HepG2 (cell line): ENCODE data around the gene DCAF4L1. TPM values are rescaled to one million over a fixed set of nuclear protein-coding genes. Genes with fewer than 3 reads are reported as not detected.

ENCODE experiments used
- ATAC-seq: fragments of 200-7000 bp; cut with Tn5 transposase; 3 replicates; pipeline ENCODE4 v1.9.1; 2020; ENCODE audit warnings: mild to moderate bottlenecking, moderate library complexity
- BruUV-seq: library from RNA; stranded (reverse); fragments of 400-500 nt; replicated peaks from 2 replicates; lab custom pipeline; 2021; lab: Mats Ljungman, UMichigan
- CTCF ChIA-PET: fragments of 300-600 bp; formaldehyde crosslinking; extraction: SDS; loops from one replicate; lab custom pipeline; 2021; ENCODE audit warnings: low total read pairs, inconsistent platforms, low intra/inter-chr PET ratio; lab: Yijun Ruan, JAX
- POLR2A ChIA-PET: fragments of 350-600 bp; sonication (Branson Sonifier 250); formaldehyde crosslinking; loops from one replicate; lab custom pipeline; 2020; ENCODE audit warnings: antibody characterized with exemption, inconsistent platforms; lab: Yijun Ruan, JAX
- DNase-seq: peaks from one replicate; pipeline ENCODE4 v3.0.0-alpha.2; 2015; ENCODE audit warnings: low spot score
- FAIRE-seq: peaks from 3 replicates; lab custom pipeline; 2011; peaks lifted over from hg19 to GRCh38; lab: Jason Lieb, UNC
- H2AFZ ChIP-seq: one replicate; pipeline ENCODE4 v1.6.1; 2011; ENCODE audit warnings: low read length, inconsistent platforms
- H3K27ac ChIP-seq: fragments of 300-600 bp; 3 replicates; pipeline ENCODE4 v1.8.0; 2011; ENCODE audit warnings: mixed run types, mild to moderate bottlenecking, mixed read lengths, low read length, inconsistent platforms; ENCODE audit not compliant: insufficient read depth; ENCODE audit errors: extremely low read length
- H3K27me3 ChIP-seq, 2 experiments: fragments of 200-600 bp in 1 of 2; 2 replicates in 1 of 2; 3 replicates in 1 of 2; pipeline versions ENCODE4 v1.6.0 to v1.8.0; 2011; ENCODE audit warnings: low read length in 2 of 2, mild to moderate bottlenecking in 2 of 2, moderate library complexity in 2 of 2, inconsistent platforms in 1 of 2; ENCODE audit not compliant: insufficient read depth in 2 of 2, control insufficient read depth in 1 of 2
- H3K36me3 ChIP-seq, 2 experiments: fragments of 200-600 bp in 1 of 2; replicated peaks in 1 of 2; 2 replicates in 1 of 2; 3 replicates in 1 of 2; pipeline versions ENCODE4 v1.5.1 to v1.8.0; 2011; ENCODE audit warnings: low read length in 2 of 2, inconsistent platforms in 1 of 2; ENCODE audit not compliant: insufficient read depth in 2 of 2, control insufficient read depth in 1 of 2
- H3K4me1 ChIP-seq: 2 replicates; pipeline ENCODE4 v1.5.1; 2012; ENCODE audit warnings: low read length, inconsistent platforms; ENCODE audit not compliant: insufficient read depth
- H3K4me2 ChIP-seq: 2 replicates; pipeline ENCODE4 v1.6.0; 2011; ENCODE audit warnings: low read depth, low read length, inconsistent platforms
- H3K4me3 ChIP-seq, 3 experiments: fragments of 200-600 bp in 1 of 3; sonication (generic), shearing (Covaris generic) in 1 of 3; replicated peaks in 1 of 3; 2 replicates each; pipeline ENCODE4 v1.5.1; 2011 to 2016; ENCODE audit warnings: low read length in 3 of 3, inconsistent platforms in 2 of 3, low read depth in 2 of 3, mild to moderate bottlenecking in 2 of 3, control low read depth in 1 of 3, mixed read lengths in 1 of 3; ENCODE audit not compliant: insufficient read depth in 1 of 3
- H3K79me2 ChIP-seq: one replicate; pipeline ENCODE4 v1.6.1; 2011; ENCODE audit warnings: low read length, inconsistent platforms; ENCODE audit not compliant: insufficient read depth
- H3K9ac ChIP-seq: 2 replicates; pipeline ENCODE4 v1.6.0; 2011; ENCODE audit warnings: mild to moderate bottlenecking, low read depth, low read length, inconsistent platforms; ENCODE audit not compliant: insufficient read depth
- H3K9me3 ChIP-seq: 2 replicates; pipeline ENCODE4 v1.5.1; 2012; ENCODE audit warnings: mild to moderate bottlenecking, low read length
- H4K20me1 ChIP-seq: 2 replicates; pipeline ENCODE4 v1.6.0; 2011; ENCODE audit warnings: inconsistent platforms, mild to moderate bottlenecking, low read length, moderate library complexity; ENCODE audit not compliant: insufficient read depth
- DPF2 ChIP-seq: sonication (generic); formaldehyde crosslinking; IDR thresholded peaks from 2 replicates; pipeline ENCODE4 v1.4.0; 2020; ENCODE audit warnings: mild to moderate bottlenecking, low read depth, missing genetic modification reagents, borderline replicate concordance
- GABPA ChIP-seq, 2 experiments: IDR thresholded peaks; 2 replicates each; pipeline ENCODE4 v1.6.1; 2011 to 2016; ENCODE audit warnings: low read depth in 2 of 2, low read length in 1 of 2, missing biosample characterization in 1 of 2, missing genetic modification characterization in 1 of 2
- HMGXB4 ChIP-seq, 2 experiments: sonication (generic) in 1 of 2; formaldehyde crosslinking in 1 of 2; IDR thresholded peaks; 2 replicates each; pipeline versions ENCODE4 v1.4.0 to v1.6.1; 2018 to 2020; ENCODE audit warnings: missing genetic modification reagents in 2 of 2, borderline replicate concordance in 1 of 2, low read depth in 1 of 2, mild to moderate bottlenecking in 1 of 2, missing biosample characterization in 1 of 2
- MBD4 ChIP-seq: IDR thresholded peaks from 2 replicates; pipeline ENCODE4 v1.6.1; 2012; ENCODE audit warnings: low read length, inconsistent platforms, borderline replicate concordance
- NR2F2 ChIP-seq: IDR thresholded peaks from 2 replicates; pipeline ENCODE4 v1.6.1; 2012; ENCODE audit warnings: low read depth, inconsistent platforms, borderline replicate concordance
- RFXANK ChIP-seq: IDR thresholded peaks from 2 replicates; pipeline ENCODE4 v1.6.1; 2016
- SMC3 ChIP-seq: IDR thresholded peaks from 2 replicates; pipeline ENCODE4 v1.6.1; 2011; ENCODE audit warnings: low read length, improper control_type of control experiment
- SPEN ChIP-seq: sonication (generic); formaldehyde crosslinking; IDR thresholded peaks from 2 replicates; pipeline ENCODE4 v1.5.1; 2020; ENCODE audit warnings: low read depth, mild to moderate bottlenecking, missing genetic modification reagents
- ZBTB39 ChIP-seq: sonication (generic); formaldehyde crosslinking; IDR thresholded peaks from 2 replicates; pipeline ENCODE4 v1.5.0; 2020; ENCODE audit warnings: missing genetic modification reagents
- ZKSCAN1 ChIP-seq: fragments of 150-350 bp; IDR thresholded peaks from 2 replicates; pipeline ENCODE4 v1.6.1; 2014; ENCODE audit warnings: low read length
- ZNF274 ChIP-seq: sonication (generic); formaldehyde crosslinking; IDR thresholded peaks from 2 replicates; pipeline ENCODE4 v1.5.1; 2020; ENCODE audit warnings: mild to moderate bottlenecking, missing genetic modification reagents
- ZNF317 ChIP-seq: sonication (generic); formaldehyde crosslinking; IDR thresholded peaks from 2 replicates; pipeline ENCODE4 v1.5.0; 2020; ENCODE audit warnings: mild to moderate bottlenecking, missing genetic modification reagents
- ZNF331 ChIP-seq: sonication (generic); formaldehyde crosslinking; IDR thresholded peaks from 2 replicates; pipeline ENCODE4 v1.4.0; 2020; ENCODE audit warnings: missing genetic modification reagents
- ZNF550 ChIP-seq: sonication (generic); formaldehyde crosslinking; IDR thresholded peaks from 2 replicates; pipeline ENCODE4 v1.4.0; 2020; ENCODE audit warnings: mild to moderate bottlenecking, missing genetic modification reagents, borderline replicate concordance
- ZSCAN30 ChIP-seq: sonication (generic); formaldehyde crosslinking; IDR thresholded peaks from 2 replicates; pipeline ENCODE4 v1.5.0; 2020; ENCODE audit warnings: mild to moderate bottlenecking, missing genetic modification reagents
- WGBS: methylation state at CpG from one replicate; pipeline ENCODE4 v1.1.6; 2017; ENCODE audit warnings: low lambda C conversion rate; 5-methylcytosine and 5-hydroxymethylcytosine counted together
- in situ Hi-C: cut with HindIII; loops from 2 replicates; pipeline ENCODE4 v1.10.0; 2017; ENCODE audit warnings: low pct_unique_long_range_greater_than_20kb; ENCODE audit not compliant: extremely low pct_ligation_motif_present
- intact Hi-C: fragments of 100-400 bp; cut with micrococcal nuclease; formaldehyde crosslinking; loops from one replicate; pipeline ENCODE4 v1.10.0; 2022; ENCODE audit not compliant: unreplicated experiment
- polyA plus RNA-seq, 8 experiments: library from polyadenylated mRNA; depleted of rRNA in 3 of 8; stranded (reverse) in 7 of 8; unstranded in 1 of 8; fragments of >200 nt; fragmentation: Illumina TruSeq in 4 of 8; extraction: Trizol in 4 of 8; gene quantifications; 2 replicates each; pipeline versions ENCODE4 v1.2.1 to v1.2.3, GENCODE V29; 2011 to 2016; ENCODE audit warnings: low read depth in 4 of 8, missing spikeins in 1 of 8, mixed read lengths in 1 of 8; ENCODE audit not compliant: insufficient read depth in 1 of 8
- total RNA-seq, 5 experiments: library from RNA; depleted of rRNA; stranded (reverse); fragments of >200 nt; fragmentation: Illumina TruSeq; extraction: Trizol; gene quantifications; 2 replicates each; pipeline ENCODE4 v1.2.3, GENCODE V29; 2016; ENCODE audit warnings: low read depth in 1 of 5
- TF ChIP-seq, protein P1 (sequence below): sonication (generic); formaldehyde crosslinking; IDR thresholded peaks from 2 replicates; pipeline ENCODE4 v1.4.0; 2020; ENCODE audit warnings: missing genetic modification reagents
- TF ChIP-seq, protein P2 (sequence below): sonication (generic); formaldehyde crosslinking; IDR thresholded peaks from 2 replicates; pipeline ENCODE4 v1.8.0; 2022; ENCODE audit warnings: missing genetic modification reagents, mild to moderate bottlenecking, inconsistent platforms, borderline replicate concordance
- TF ChIP-seq, protein P3 (sequence below): sonication (generic); formaldehyde crosslinking; IDR thresholded peaks from 2 replicates; pipeline ENCODE4 v1.8.0; 2022; ENCODE audit warnings: low read depth, missing genetic modification reagents

Gene DCAF4L1
- total and polyA plus RNA-seq, 2 of the 13 experiments (the other 11 are each of a cell fraction or from before 2014, with no cell fraction given), result 0.05 to 0.09 TPM

GRCh38 chr4:41985151-41985550 lies 3.6 kb downstream of the DCAF4L1 start:
- Histone ChIP-seq H3K9ac (no peak overlapping the region), H3K9me3 (no peaks in the 10 kb centered on the region), H3K79me2 (peaks cover 9% of the 10 kb centered on the region), H3K27me3 (no peaks in the 10 kb centered on the region; a peak in 1 of 5 replicates), H2AFZ (no peak overlapping the region), H3K27ac (no peak overlapping the region), H3K4me1 (peaks cover 12% of the 10 kb centered on the region), H3K36me3 (no peaks in the 10 kb centered on the region), H4K20me1 (no peaks in the 10 kb centered on the region), H3K4me3 (no peak overlapping the region), H3K4me2 (no peak overlapping the region)
- no peak for DNase-seq
- WGBS, result 58% methylated on average over 1 of the region's 1 CpG
- ChIA-PET POLR2A (no interaction called here), CTCF (no interaction called here)
- FAIRE-seq, result no peak
- intact Hi-C loops, result no loop called here
- in situ Hi-C loops, result no loop called here
- ATAC-seq, result no peak
- BruUV-seq, result no TSS peak
- no peak for TF ChIP-seq GABPA (IDR thresholded peaks at IDR 0.05; ENCODE audit: low read depth, low read length)
- TF ChIP-seq GABPA (CRISPR knock-in tag; IDR thresholded peaks at IDR 0.05; ENCODE audit: low read depth), result no peak
- TF ChIP-seq, protein P1, sequence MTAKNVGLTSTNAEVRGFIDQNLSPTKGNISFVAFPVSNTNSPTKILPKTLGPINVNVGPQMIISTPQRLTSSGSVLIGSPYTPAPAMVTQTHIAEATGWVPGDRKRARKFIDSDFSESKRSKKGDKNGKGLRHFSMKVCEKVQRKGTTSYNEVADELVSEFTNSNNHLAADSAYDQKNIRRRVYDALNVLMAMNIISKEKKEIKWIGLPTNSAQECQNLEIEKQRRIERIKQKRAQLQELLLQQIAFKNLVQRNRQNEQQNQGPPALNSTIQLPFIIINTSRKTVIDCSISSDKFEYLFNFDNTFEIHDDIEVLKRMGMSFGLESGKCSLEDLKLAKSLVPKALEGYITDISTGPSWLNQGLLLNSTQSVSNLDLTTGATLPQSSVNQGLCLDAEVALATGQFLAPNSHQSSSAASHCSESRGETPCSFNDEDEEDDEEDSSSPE, result no peak
- TF ChIP-seq ZBTB39 (CRISPR knock-in tag), result no peak
- TF ChIP-seq, protein P2, sequence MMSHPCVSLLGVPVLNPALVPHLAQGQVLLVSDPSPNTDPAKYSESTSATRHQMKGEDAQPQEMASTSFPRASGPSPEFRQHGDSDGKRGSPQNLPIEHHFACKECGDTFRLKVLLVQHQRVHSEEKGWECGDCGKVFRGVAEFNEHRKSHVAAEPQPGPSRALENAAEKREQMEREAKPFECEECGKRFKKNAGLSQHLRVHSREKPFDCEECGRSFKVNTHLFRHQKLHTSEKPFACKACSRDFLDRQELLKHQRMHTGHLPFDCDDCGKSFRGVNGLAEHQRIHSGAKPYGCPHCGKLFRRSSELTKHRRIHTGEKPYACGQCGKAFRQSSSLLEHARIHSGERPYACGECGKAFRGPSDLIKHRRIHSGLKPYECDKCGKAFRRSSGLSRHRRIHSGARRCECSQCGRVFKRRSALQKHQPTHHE, result no peak
- no peak for TF ChIP-seq ZNF331 (CRISPR knock-in tag)
- no peak for TF ChIP-seq SPEN (CRISPR knock-in tag)
- TF ChIP-seq ZSCAN30 (CRISPR knock-in tag), result no peak
- TF ChIP-seq ZNF317 (CRISPR knock-in tag), result no peak
- TF ChIP-seq NR2F2, result no peak
- no peak for TF ChIP-seq ZNF550 (CRISPR knock-in tag)
- no peak for TF ChIP-seq RFXANK (CRISPR knock-in tag)
- no peak for TF ChIP-seq SMC3
- no peak for TF ChIP-seq ZNF274
- TF ChIP-seq DPF2 (CRISPR knock-in tag), result no peak
- TF ChIP-seq ZKSCAN1, result no peak
- TF ChIP-seq, protein P3, sequence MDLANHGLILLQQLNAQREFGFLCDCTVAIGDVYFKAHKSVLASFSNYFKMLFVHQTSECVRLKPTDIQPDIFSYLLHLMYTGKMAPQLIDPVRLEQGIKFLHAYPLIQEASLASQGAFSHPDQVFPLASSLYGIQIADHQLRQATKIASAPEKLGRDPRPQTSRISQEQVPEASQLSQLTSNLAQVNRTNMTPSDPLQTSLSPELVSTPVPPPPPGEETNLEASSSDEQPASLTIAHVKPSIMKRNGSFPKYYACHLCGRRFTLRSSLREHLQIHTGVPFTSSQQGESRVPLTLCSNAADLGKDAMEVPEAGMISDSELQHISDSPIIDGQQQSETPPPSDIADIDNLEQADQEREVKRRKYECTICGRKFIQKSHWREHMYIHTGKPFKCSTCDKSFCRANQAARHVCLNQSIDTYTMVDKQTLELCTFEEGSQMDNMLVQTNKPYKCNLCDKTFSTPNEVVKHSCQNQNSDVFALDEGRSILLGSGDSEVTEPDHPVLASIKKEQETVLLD, result no peak
- TF ChIP-seq MBD4, result no peak
- TF ChIP-seq HMGXB4 (CRISPR knock-in tag; IDR thresholded peaks at IDR 0.05; ENCODE audit: borderline replicate concordance in 1 of 2, low read depth in 1 of 2), result no peak
